GM21381 (cell line): ENCODE data around the gene CDH15.
"Not testable (repeated sequence)": the region's sequence is repeated elsewhere in the genome, so short reads cannot be mapped to it uniquely, and the experiment has no call there.

Source experiments
- ATAC-seq: cut with Tn5 transposase; IDR thresholded peaks from one replicate; pipeline ENCODE4 v1.9.1; 2021; ENCODE audit warnings: mild to moderate bottlenecking, moderate library complexity; ENCODE audit not compliant: unreplicated experiment

Gene CDH15

DNA sequence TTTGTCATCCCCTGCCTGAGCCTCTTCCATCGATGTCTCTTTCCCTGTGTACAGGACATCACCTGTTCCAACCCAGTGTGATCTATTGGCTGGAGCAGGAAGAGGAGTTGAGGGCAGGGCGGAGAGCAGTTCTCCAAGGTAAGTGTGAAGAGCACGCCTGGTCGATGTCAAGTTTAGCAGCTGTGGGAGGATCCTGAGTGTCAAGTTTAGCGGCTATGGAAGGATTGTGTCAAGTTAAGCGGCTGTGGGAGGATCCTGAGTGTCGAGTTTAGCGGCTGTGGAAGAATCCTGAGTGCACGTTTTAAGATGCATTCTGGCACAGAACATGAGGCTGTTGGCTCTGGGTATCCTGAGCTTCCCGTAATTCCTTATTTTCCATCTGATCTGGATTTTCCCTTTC lies 53.1 kb downstream of the CDH15 start:
- ATAC-seq, result no peak

DNA sequence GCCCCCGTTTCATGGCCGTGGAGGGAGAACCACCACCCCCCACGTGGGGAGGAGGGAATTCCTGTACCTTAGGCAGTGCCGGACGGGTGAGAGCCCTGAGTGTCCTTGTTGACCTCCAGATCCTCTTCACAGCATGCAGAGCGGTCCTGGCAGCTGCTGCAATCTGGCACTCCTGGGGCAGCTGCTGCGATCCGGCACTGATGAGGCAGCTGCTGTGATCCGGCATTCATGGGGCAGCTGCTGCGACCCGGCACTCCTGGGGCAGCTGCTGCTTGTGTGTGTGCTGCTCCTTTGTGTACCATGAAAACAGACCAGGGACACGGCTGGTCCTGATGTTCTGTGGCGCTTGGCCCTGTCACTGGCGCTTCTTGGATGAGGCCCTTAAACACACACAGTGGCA lies 58.7 kb downstream of the CDH15 start:
- ATAC-seq, result no peak

DNA sequence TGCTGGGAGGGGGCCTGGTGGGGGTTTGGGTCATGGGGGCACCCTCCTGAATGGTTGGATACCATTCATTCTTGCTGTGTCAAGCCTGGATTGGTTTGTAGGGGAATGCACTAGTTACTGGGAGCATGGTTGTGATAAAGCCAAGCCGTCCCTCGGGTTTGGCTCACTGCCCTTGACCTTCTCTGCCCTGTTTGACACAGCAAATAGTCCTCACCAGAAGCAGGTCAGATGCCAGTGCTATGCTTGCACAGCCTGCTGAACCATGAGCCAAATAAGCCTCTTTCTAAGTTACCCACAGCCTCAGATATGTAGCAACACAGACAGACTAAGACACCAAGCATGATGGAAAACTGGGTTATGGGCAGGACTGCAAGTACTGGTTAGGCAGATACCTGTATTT lies 60.6 kb downstream of the CDH15 start:
- no peak for ATAC-seq

DNA sequence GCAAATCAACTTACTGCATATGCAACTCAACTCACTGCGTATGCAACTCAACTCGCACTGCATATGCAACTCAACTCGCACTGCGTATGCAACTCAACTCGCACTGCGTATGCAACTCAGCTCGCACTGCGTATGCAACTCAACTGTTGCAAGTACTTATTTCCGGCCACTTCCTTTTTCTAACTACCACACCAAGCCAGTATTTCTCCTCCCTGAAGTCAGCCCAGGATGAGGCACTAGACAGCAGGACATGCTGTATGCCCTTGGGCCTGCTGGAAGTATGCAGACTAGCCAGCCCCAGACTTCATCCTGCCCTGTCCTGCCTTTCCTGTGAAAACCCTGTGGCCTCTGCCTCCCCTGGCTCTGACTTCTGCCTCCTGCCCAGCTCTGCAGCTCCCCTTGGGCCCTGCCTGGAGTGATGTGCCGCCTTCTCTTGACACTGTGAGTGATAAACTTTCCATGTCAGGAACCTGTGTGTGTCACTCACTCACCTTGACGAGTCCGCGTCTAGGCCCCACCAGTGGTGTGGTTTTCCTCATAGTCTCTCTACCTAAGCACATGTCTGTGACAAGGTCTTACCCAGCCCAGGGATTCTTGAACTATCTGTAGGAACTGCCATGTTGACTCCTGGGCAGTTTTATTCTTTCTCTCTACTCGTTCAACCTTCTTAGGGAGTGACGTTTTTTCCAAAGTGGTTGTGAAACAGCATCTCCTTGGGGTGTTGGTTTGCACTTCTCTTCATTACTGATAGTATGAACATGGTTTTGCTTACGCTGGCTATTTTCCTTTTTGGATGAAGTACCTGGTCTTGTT lies 62.3 kb downstream of the CDH15 start:
- no peak for ATAC-seq

DNA sequence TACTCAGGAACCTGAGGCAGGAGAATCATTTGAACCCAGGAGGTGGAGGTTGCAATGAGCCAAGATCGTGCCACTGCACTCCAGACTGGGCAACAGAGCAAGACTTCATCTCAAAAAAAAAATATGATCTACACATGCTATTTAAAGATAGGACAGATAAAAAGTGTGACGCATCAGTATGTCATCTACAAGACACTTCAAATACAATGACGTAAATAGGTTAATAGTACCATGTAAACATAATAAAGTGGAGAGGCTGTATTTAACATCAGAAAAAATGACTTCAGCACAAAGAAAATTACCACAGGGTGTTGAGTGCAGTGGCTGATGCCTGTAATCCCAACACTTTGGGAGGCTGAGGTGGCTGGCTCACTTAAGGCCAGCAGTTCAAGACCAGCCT lies 66.2 kb downstream of the CDH15 start:
- ATAC-seq, result no peak

DNA sequence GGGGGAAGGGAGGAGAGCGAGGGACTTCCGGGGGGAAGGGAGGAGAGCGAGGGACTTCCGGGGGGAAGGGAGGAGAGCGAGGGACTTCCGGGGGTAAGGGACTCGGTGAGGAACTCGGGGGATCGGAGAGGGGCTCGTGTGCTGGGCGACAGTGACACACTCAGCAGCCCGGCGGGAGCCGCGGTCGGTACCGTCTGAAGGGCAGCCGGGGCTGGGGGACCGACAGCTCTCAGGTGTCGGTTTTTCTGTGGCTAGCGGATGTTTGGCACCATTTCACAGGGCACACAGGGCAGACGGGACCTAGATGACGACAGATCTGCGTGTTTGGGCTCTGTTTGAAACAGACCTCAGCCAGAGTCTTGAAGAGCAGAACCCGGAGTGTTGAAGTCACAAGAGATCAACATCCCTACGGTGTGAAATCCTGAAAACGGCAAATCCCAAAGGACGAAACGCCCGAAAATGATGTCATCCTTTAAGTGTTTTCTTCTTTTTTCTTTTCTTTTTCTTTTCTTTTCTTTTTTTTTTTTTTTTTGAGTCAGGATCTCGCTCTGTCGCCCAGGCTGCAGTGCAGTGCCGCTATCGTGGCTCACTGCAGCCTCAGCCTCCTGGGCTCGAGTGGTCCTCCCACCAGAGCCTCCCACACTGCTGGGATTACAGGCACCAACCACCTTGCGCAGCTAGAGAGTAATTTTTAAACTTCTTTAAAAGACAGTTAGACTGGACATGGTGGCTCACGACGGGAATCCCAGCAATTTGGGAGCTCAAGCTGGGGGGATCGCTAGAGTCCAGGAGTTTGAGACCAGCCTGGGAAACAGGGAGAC lies 69.8 kb downstream of the CDH15 start:
- ATAC-seq, result peak; percentile 54

DNA sequence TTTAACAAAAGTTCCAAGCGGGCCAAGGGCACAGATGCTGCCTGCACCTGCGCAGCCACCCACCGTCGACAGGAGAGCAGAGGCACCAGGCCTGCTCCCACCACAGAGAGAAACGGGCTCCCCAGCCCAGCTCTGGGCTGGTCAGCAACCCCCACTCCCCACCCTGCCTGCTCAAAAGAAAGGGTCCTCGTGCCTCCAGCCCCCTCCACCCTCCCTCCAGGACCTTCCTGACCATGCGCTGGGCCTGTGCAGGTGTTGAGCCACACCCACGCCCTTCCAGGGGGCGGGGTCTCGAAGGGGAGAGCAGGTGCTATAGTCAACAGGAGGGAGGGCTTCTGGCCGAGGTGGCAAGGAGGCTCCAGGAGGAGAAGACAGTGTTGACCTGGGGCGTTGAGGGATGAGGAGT lies 71.2 kb downstream of the CDH15 start:
- no peak for ATAC-seq

DNA sequence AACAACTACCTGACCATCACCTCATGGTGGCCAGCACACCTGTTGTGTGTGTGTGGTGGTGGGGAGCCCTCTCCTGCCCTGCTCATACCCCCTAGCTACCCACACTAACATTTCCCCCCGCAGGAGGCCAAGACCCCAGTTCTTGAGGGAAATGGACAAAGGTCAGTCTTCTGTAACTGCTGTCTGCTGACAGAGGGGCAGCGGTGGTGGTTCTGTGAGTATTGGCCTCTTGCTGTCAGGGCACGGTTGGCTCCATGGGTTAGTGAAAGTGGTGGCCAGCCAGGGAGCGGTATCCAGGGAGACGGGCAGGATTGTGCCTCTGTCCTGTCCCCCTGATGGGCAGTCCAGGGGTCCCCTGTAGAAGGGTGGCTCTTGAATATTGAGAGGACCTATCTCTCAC lies 72.1 kb downstream of the CDH15 start:
- no peak for ATAC-seq

DNA sequence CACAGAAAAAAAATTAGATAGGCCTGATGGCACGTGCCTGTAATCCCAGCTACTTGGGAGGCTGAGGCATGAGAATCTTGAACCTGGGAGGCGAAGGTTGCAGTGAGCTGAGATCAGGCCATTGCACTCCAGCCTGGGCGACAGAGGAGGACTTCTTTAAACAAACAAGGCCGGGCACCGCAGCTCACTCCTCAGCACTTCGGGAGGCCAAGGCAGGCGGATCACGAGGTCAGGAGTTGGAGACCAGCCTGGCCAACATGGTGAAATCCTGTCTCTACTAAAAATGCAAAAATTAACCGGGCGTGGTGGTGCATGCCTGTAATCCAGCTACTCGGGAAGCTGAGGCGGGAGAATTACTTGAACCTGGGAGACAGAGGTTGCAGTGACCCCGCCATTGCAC lies 72.7 kb downstream of the CDH15 start:
- not testable (repeated sequence) for ATAC-seq

DNA sequence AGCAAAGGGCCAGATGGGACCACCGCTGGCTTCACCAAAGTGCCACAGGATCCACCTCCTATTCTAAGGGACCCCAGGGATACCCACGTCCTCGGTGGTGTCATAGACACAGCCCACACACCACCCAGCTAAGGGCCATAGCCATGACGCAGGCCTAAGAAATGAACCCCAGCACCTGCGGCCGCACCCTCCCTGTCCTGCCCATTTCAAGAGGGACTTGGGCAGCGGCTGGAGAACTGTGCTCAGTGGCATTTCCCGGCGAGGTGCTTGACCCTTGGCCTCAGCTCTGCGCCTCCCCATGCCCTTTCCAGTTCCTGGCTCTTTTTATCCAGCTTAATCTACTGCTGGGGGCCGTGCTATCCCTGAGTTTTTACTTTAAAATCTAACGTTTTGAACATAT lies 73.2 kb downstream of the CDH15 start:
- no peak for ATAC-seq
